HG02870 (cell line): ENCODE data around the gene GPR160.
A peak's percentile ranks its signal among the peaks of the same experiment; 100 is the strongest.

Experiments
- ATAC-seq: cut with Tn5 transposase; IDR thresholded peaks from one replicate; pipeline ENCODE4 v1.9.1; 2021; ENCODE audit warnings: mild to moderate bottlenecking, moderate library complexity; ENCODE audit not compliant: unreplicated experiment

Gene GPR160

DNA sequence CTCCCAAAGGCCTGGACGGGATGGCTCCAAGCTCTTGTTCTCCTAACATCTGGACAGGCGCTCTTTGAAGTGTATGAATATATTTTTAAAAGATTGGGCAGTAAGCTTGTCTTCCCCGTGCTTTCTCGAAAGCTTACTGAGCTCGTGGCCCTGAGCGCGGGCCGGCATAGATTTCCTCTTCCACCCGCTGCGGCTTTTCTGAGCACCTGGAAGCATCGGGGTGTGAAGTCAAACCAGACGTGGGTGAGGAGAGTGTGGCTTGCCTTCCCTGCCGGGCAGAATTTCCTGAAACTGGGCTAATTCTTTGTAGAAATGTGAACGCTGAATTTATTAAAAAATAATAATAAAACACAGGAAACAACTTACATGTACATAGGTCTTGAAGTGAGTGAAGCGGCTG lies 25.9 kb downstream of the GPR160 start:
- no peak for ATAC-seq

DNA sequence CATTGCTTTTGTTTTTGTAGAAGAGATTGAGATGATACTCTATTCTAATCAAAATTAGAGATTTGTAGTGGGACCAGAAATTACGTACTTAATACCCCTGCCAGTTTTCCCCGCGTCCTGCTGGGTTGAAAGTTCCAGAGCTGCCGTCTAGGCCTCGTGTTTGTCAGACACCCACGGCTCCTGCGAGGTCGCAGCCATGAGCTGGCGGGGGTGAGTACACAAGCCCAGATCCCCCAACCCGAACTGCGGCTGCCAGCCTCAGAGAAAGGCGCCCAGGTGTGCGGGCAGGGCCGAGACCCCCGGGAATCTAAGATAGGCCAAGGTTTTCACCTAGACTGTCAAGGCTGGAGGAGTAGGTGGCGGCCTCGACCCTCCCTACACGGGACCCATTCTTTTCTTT lies 26.3 kb downstream of the GPR160 start:
- ATAC-seq: no peak

DNA sequence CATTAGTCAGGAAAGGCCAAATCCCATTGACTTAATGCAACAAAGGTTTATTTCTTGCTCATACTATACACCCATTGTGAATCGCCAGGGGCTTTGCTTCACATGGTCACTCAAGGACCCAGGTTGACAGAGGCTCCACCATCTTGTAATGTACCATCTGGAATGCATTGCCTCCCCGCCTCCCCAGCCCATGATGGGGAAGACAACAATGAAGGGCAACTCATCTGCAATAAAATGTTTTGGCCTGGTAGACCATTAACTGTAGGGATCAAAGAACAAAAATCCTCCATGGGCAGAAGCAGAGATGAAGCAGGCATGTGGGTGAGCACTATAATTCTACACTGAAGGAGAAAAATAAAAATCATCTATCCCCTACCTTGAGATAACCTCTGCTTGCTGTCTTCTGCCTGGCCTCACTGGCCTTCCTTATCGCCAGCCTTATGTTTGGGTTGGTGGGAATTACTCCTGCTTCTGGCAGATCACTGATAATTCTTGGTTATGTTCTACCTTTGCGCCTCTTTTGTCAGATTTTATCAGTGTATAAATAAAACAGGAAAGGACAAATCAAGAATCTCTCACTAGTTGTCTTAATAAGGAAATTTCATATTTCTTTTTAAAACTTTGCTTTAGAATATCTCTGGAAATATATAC lies 37.8 kb downstream of the GPR160 start:
- ATAC-seq: no peak

DNA sequence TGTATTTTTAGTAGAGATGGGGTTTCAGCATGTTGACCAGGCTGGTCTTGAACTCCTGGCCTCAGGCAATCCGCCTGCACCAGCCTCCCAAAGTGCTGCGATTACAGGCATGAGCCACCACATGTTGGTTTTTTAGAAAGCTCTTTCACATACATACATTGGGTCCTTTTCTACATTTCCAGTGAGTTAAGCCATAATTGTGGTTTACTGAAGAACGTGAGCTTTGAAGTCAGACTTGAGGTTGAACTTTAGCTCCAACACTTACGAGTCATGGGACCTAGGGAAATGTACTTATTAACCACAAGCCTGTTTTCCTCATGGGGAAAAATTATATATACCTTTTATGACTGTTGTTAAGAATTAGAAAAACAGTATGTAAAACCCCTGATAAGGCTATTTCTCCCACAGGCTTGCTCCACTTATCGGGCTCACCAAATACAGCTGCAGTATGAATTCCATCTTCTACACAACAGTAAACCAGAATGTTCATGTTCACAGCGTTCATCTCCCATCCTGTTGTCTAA lies 39.0 kb downstream of the GPR160 start:
- ATAC-seq: no peak

DNA sequence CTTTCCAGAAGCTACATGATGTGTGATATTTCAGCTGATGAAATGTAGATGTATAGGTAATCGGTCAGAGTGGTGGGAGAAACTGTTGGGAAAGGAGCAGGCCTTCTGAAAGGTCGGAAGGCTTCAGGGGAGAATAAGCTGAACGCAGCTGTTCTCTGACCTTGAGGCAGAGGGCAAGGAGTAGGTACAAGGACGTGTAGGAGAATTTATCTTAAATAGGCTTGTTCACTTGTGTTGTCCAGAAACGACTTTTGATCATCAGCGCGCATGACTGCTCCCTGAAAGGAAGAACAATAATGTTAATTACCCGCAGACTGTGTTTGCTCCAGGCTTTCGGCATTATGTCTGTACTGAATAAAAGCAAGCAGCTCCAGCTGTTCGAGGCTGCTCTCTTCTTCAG lies 39.6 kb downstream of the GPR160 start:
- ATAC-seq: no peak

DNA sequence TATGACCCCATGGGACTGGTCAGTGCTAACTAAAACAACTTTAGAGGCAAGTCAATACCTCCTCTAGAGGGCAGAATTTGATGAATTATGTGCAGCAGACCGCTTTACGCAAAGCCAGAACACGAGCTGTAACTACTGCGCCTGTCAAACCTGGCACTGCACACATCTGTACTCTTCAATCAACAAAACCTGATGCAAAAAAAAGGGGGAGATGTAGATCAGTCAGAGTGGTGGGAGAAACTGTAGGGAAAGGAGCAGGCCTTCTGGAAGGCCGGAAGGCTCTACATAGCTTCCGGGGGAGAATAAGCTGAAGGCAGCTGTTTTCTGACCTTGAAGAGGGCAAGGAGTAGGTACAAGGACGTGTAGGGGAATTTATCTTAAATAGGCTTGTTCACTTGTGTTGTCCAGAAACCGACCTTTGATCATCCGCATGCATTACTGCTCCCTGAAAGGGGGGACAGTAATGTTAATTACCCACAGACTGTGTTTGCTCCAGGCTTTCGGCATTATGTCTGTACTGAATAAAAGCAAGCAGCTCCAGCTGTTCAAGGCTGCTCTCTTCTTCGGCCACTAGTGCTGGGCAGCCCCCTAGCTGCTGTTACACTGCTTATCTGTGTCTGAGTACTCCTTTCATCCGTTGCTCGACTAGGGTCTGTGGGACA lies 41.0 kb downstream of the GPR160 start:
- ATAC-seq: no peak

DNA sequence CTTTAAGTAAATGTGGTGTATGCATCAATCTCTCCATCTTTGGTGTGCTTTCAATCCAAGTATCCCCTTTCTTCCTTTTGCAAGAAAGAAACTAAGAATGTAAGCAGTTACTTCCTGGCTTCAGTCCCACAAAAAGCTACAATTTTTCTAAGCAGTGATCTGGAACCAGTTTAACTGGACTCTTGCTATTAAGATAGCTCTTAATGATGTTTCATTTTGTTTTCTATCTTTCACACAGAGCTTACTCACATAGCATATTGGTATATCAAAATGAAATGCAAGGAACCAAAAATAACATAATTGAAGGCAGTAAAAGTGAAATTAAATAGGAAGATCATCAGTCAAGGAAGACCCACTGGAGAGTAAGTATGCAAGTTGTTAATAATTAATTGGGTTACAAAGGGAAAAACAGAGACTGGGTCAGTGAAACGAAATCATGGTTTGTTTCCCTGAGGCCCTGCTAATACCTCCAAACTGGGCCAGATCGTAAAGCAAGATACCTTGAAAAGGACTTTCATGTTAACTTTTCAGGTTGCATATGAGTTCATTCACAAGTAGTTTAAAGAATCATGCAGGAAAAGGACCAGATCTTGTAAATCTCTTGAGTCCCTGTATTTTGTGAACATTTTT lies 41.9 kb downstream of the GPR160 start:
- no peak for ATAC-seq

DNA sequence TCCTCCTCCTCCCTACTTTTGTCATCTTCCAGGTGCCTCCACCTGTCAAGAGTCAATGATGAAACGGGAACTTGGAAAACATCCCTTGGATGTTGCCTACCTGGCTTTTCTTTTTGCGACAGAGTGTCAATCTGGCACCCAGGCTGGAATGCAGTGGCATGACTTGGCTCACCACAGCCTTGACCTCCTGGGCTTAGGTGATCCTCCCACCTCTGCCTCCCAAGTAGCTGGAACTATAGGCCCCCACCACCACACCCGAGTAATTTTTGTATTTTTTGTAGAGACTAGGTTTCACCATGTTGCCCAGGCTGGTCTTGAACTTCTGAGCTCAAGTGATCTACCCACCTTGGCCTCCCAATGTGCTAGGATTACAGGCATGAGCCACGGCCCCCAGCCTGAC lies 42.8 kb downstream of the GPR160 start:
- no peak for ATAC-seq

DNA sequence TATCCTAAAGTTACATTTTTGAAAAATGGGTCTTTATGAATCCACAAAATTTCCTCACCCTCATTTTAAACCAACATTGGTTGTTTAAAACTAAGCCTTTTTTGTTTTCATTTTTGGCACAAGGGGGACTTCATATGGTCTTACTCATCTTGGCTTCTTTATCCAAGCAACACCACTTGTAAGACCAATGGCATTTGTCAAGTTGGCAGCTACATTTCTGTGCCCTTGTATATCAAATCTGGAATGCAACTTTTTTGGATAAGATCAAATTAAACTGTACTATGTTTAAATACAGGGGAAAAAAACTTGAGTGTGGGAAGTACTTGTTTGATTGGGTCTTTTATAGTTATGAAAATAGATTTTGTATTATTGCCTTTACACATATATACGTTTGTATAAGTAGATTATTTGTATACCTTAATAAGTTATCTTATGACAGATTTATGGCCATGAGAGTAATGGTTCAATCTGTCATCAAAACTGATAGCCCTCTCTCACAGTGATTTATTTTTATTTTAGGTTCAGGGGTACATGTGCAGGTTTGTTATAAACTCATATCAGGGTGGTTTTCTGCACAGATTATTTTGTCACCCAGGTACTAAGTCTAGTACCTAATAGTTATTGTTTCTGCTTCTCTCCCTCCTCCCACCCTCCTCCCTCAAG lies 43.4 kb downstream of the GPR160 start:
- no peak for ATAC-seq

DNA sequence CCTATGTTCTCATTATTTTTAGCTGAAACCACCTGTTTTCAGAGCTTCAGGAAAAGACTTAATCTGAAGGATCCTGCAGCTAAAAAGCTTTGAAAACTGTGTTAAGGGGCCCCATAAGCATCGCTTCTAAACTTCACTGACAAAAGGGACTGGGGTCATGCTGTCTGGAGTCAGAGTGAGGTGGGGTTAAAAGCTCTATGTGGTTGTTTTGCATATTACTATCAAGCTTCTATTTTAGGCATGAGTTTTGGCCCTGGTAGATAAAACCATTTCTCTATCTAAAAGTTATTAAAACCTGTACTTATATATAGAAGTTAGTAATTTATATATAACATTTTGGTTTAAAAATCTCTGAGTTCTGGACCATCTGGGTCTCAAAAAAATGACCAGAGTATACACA lies 45.5 kb downstream of the GPR160 start:
- ATAC-seq: no peak

DNA sequence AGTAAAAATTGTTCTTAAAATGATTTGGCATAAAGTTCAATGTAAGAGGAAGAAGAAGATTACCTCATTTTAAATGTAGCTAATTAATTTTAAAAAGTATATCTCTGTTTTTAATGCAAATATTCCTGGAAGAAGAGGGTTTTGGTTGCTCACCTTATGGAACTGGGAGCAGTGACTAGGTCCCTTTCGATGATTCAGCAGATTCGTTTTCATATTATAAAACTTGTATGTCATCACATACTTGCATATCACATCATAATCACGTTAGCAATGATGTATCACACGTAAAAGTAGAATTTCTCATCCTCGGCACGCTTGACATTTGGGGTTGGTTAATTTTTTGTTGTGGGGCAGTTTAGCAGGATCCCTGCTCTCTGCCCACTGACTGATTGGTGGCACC lies 47.6 kb downstream of the GPR160 start:
- ATAC-seq: no peak

DNA sequence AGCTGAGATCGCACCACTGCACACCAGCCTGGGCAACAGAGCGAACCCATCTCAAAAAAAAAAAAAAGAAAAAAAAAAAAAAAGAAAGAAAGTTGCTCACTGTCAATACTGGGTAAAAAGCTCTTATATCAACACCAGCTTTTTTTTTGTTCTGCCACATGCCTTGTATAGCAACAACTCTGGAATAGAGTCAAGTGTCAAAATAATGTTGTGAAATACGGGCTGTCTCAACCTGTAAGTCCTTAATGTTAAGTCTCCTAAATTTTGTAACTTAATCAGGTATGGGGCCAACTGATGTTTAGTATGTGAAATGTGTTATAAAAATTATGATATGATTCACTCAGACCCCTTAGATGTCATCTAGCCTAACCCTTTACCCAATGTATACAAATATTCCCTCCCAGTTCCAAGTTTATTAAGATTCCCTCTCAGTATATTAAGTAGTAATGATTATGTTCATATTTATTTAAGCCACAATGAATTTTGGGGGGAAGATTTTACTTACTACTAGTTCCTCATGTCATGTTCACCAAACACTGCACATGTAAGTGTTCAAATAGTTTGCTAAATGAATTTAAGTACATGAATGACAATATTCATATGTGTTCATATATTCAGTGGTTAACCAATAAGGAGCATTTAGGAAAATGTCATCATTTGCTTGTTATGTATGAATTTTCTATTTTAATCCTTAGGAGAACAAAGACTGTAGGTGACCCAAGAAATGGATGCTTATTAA lies 52.2 kb downstream of the GPR160 start:
- ATAC-seq: no peak

DNA sequence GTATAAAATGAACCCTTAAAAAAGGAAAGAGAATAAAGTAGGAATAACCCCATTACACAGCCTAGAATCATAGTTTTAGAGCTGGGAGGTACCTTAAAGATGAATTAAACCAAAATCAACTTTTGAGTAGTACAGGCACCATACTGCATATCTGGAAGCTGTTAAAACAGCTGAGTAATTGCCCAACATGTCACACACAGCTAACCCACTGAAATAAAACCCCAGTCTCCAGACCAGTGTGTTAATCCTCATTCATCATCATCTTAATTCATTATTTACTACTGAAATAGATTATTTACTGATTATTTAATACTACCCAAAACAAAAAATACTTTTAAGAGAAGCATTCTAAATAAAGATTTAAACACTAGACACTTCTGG lies 52.8 kb downstream of the GPR160 start:
- no peak for ATAC-seq

DNA sequence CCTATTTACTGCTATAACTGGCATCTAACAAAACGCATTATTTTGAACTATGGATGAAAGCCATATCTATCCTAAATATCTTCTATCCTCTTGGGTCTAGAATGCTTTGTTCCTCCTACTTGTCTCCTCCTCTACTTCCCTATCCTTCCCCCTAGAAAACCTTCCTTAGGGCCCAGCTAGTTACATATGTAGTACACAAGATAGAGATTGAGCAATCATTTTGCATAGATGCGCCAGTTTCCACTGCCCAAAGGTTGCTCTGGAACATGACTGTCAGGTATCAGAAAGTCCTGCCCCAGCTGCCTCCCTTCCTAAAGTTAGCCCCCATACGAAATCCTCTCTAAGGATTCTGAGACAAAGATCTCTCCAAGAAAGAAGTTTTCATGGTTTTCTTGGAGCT lies 55.1 kb downstream of the GPR160 start:
- ATAC-seq: no peak

DNA sequence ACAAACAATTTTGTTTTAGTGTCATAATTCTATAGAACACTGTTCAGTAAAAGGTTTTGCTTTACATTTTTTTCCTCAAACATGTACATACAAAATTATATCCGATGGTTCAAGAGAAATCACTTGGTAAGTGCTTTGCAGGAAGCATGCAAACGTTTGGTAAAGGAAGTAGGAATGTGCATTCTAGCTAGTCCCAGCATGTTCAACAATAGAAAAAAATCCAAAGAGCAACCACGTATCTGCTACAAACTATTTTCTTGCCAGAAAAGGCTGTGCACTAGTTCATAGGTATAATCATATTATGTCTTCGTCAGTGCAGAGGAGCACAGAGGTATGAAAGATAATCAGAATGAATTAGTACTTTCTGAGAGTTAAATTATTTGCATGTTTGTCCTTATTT lies 58.0 kb downstream of the GPR160 start:
- no peak for ATAC-seq

DNA sequence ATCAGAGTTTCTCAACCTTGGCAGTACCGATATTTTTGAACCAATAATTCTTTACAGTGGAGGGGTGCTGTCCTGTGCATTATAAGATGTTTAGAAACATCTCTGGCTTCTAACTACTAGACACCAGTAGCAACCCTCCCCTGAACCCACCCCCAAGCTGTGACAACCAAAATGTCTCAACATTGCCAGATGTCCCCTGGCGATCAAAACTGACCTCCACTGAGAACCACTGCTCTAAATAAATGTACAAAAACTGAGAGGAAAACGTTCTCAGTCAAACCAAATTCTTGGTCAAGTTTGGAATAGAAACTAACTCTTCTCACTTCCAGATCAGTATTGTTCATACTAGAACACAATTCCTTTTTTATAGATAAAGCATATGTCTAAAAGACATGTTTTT lies 58.5 kb downstream of the GPR160 start:
- peak; percentile 49 for ATAC-seq

DNA sequence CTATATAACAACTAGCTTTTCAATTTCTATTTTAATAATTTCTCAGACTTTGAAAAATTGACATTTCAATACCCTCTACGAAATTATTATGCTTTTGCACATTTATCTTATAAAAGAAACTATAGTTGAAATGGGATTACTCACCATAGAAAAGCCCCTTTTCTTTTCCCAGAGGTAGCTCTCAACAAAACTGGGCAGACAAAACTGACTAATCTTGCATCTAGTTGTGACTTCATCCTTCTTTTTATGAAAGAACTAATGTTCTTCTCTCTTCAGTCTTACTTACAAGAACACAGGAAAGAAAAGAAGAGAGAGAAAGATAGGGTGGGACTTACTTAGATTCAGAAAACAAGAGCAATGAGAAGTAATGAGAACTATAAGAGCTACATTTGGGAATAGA lies 61.0 kb downstream of the GPR160 start:
- no peak for ATAC-seq

DNA sequence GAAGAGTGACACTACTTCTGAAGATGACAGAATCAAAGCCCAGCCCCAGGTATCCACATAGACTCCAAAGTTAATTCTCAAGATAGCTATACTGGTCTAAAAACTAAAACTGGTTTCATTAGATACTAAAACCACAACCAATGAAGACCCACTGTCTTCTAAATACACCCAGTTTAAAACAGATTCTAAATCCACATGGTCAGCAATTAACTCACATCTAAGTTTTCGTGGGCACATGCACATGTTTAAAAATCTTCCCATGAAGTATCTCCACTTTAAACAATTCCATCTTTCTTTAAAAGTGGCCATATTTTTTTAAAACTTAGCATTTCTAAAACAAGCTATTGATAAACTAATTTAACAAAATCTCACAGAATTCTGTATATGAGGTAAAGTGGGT lies 63.1 kb downstream of the GPR160 start:
- no peak for ATAC-seq

DNA sequence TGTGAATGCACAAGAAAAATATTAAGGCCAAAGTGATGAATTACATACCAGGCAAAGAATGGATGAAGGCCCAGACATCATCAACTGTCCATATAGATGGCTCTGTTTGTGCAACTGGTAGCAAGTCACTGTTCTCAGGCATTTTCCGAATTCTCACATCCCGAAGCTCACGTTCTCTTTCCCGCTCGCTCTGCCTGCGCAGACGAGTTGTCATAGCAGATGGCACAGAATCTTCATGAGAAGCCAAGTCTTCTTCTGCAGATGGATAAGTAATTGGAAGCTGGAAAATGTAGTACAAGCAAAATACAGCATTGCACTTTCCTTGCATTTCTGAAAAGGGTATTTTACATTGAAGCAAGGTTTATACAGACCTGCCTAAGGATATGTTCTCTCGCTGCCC lies 64.6 kb downstream of the GPR160 start:
- no peak for ATAC-seq

DNA sequence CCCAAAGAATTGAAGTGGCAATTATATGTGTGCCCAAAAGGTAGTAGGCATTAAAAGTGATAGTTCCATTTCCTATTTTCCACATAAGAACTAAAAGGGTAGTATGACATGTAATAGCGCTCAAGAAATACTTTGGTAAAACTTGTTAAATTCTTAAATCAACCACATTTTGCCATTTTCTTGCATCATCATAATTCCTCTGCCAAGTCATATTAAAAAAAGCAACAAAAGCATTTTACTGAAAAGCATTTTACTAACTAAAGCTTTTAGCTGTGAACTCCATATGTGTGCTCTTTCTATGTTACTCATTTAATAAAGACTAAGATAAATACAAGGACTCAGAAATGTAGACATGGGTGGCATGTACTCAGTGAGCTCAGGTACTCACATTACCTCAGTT lies 70.1 kb downstream of the GPR160 start:
- no peak for ATAC-seq

DNA sequence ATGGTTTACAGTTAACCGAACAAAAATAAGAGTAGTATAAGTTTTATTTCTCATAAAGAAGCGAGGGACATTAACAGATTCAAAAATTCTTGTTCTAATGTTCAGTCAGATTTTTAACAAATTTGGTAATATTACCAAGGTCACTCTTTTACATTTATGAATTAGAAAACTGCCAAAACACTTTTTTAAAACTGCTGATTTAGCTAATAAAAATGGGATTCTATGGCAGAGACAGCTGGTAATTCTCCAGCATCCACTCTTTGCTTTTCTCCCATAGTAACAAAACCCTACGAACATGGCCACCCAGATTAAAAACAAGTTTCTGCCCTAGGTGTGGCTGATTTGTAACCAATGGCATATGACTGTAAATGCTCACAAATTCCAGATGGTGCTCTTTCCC lies 71.2 kb downstream of the GPR160 start:
- ATAC-seq: no peak
